Measurements from ENCODE around the gene TBC1D2B. TPM values are rescaled to one million over a fixed set of nuclear protein-coding genes. Genes with fewer than 3 reads are reported as not detected.

TBC1D2B gene
- total RNA-seq, 1 donor from 2014 or later = 69.3 TPM

- H3K4me3 Mint-ChIP-seq (ENCODE audit: unreplicated experiment) = no peak overlapping the region
- no peaks in the 10 kb centered on the region for H3K36me3 Mint-ChIP-seq (ENCODE audit: unreplicated experiment)
- no peaks in the 10 kb centered on the region for H3K9me3 Mint-ChIP-seq (ENCODE audit: unreplicated experiment)
- no peak for DNase-seq (ENCODE audit: extremely low spot score, unreplicated experiment)
- no peak overlapping the region for H3K27ac Mint-ChIP-seq (ENCODE audit: unreplicated experiment)
- peaks cover 30% of the 10 kb centered on the region for H3K4me1 Mint-ChIP-seq (ENCODE audit: unreplicated experiment)
- TF ChIP-seq CTCF (IDR thresholded peaks at IDR 0.05) = no peak
- H3K27me3 Mint-ChIP-seq (ENCODE audit: unreplicated experiment) = no peaks in the 10 kb centered on the region
Measured at GRCh38 chr15:77985931-77986480, 91.5 kb downstream of the TBC1D2B start.

- no peak overlapping the region for H3K27ac Mint-ChIP-seq (ENCODE audit: unreplicated experiment)
- DNase-seq (ENCODE audit: extremely low spot score, unreplicated experiment) = no peak
- peaks cover 23% of the 10 kb centered on the region for H3K4me1 Mint-ChIP-seq (ENCODE audit: unreplicated experiment)
- no peak overlapping the region for H3K4me3 Mint-ChIP-seq (ENCODE audit: unreplicated experiment)
- TF ChIP-seq CTCF (IDR thresholded peaks at IDR 0.05) = no peak
- no peaks in the 10 kb centered on the region for H3K9me3 Mint-ChIP-seq (ENCODE audit: unreplicated experiment)
- no peaks in the 10 kb centered on the region for H3K36me3 Mint-ChIP-seq (ENCODE audit: unreplicated experiment)
- no peaks in the 10 kb centered on the region for H3K27me3 Mint-ChIP-seq (ENCODE audit: unreplicated experiment)
Measured at GRCh38 chr15:77985031-77985930, 92.2 kb downstream of the TBC1D2B start.

- H3K4me1 Mint-ChIP-seq (ENCODE audit: unreplicated experiment) = peaks cover 20% of the 10 kb centered on the region
- H3K27me3 Mint-ChIP-seq (ENCODE audit: unreplicated experiment) = no peaks in the 10 kb centered on the region
- H3K36me3 Mint-ChIP-seq (ENCODE audit: unreplicated experiment) = no peaks in the 10 kb centered on the region
Measured at GRCh38 chr15:77984446-77984861, 93.1 kb downstream of the TBC1D2B start.

GRCh38 chr15:77983708-77984445 lies 93.6 kb downstream of the TBC1D2B start:
- TF ChIP-seq CTCF (IDR thresholded peaks at IDR 0.05) = peak; percentile 25
- Mint-ChIP-seq H3K27ac (ENCODE audit: unreplicated experiment) (no peak overlapping the region), H3K4me1 (ENCODE audit: unreplicated experiment) (peaks cover 17% of the 10 kb centered on the region), H3K27me3 (ENCODE audit: unreplicated experiment) (no peaks in the 10 kb centered on the region), H3K36me3 (ENCODE audit: unreplicated experiment) (no peaks in the 10 kb centered on the region), H3K9me3 (ENCODE audit: unreplicated experiment) (no peaks in the 10 kb centered on the region), H3K4me3 (ENCODE audit: unreplicated experiment) (no peak overlapping the region)
- DNase-seq (ENCODE audit: extremely low spot score, unreplicated experiment) = no peak

More at GRCh38 chr15:77984446-77984861, 93.1 kb downstream of the TBC1D2B start:
- Mint-ChIP-seq H3K4me3 (ENCODE audit: unreplicated experiment) (no peak overlapping the region), H3K9me3 (ENCODE audit: unreplicated experiment) (no peaks in the 10 kb centered on the region), H3K27ac (ENCODE audit: unreplicated experiment) (no peak overlapping the region)
- no peak for DNase-seq (ENCODE audit: extremely low spot score, unreplicated experiment)
- no peak for TF ChIP-seq CTCF (IDR thresholded peaks at IDR 0.05)
